D721Med (cell line): Measurements from ENCODE around the gene ADCY9.
A peak's percentile ranks its signal among the peaks of the same experiment; 100 is the strongest.
"Not testable (repeated sequence)": the region's sequence is repeated elsewhere in the genome, so short reads cannot be mapped to it uniquely, and the experiment has no call there.

Experiments used
- DNase-seq: peaks from one replicate; pipeline ENCODE4 v3.0.0; 2011; ENCODE audit warnings: low spot score; ENCODE audit not compliant: insufficient read length
- FAIRE-seq: peaks from 2 replicates; lab custom pipeline; 2011; peaks lifted over from hg19 to GRCh38; lab: Jason Lieb, UNC
- TF ChIP-seq, protein P1 (sequence below): IDR thresholded peaks from 2 replicates; pipeline ENCODE4 v1.5.1; 2012; ENCODE audit warnings: mild to moderate bottlenecking, control low read depth; ENCODE audit not compliant: insufficient read depth; ENCODE audit errors: missing control alignments

ADCY9 gene

DNA sequence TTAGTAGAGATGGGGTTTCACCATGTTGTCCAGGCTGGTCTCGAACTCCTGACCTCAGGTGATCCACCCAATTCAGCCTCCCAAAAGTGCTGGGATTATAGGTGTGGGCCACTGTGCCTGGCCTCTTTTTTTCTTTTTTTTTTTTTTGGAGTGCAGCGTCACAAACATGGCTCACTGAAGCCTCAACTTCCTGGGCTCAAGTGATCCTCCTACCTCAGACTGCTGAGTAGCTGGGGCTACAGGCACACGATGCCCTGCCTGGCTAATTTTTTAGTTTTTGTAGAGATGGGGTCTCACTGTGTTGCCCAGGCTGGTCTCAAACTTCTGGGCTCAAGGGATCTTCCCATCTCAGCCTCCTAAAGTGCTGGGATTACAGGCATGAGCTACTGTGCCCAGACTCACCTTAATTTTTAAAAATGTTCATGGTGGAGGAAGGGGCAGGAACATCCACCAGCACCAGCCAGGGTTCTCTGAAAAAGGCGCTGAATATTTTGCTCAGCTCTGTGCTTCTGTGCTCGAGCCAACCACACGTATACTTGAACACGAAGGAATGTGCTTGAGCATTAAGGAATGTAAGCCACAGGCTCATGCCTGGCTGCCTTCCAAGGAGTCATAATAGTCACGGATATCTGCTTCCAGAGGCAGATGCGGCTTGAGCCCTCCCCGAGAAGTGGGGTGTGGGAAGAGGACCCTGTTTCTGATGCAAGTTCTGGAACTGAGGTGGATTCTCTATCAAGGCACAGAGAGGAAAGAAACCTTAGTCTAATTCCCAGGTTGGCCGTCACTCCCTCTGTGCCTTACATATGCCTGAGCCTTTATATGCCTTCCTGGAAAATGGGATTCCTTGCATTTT lies 170.3 kb downstream of the ADCY9 start:
- FAIRE-seq (no peak), DNase-seq (no peak)
- TF ChIP-seq, protein P1, sequence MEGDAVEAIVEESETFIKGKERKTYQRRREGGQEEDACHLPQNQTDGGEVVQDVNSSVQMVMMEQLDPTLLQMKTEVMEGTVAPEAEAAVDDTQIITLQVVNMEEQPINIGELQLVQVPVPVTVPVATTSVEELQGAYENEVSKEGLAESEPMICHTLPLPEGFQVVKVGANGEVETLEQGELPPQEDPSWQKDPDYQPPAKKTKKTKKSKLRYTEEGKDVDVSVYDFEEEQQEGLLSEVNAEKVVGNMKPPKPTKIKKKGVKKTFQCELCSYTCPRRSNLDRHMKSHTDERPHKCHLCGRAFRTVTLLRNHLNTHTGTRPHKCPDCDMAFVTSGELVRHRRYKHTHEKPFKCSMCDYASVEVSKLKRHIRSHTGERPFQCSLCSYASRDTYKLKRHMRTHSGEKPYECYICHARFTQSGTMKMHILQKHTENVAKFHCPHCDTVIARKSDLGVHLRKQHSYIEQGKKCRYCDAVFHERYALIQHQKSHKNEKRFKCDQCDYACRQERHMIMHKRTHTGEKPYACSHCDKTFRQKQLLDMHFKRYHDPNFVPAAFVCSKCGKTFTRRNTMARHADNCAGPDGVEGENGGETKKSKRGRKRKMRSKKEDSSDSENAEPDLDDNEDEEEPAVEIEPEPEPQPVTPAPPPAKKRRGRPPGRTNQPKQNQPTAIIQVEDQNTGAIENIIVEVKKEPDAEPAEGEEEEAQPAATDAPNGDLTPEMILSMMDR: no peak

DNA sequence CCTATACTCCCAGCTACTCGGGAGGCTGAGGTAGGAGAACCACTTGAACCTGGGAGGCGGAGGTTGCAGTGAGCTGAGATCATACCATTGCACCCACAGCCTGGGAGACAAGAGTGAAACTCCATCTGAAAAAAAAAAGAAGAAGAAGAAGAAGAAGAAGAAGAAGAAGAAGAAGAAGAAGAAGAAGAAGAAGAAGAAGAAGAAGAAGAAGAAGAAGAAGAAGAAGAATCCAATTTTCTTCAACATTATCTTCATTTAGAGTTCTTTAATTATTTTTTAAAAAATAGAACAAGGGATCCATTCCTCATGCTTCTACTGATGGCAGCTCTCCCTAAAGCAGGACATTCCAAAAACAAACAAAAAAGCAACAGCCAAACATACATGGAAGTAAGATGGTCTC lies 171.8 kb downstream of the ADCY9 start:
- not testable (repeated sequence) for FAIRE-seq, DNase-seq

GRCh38 chr16:3942146-3942545 lies 174.1 kb downstream of the ADCY9 start:
- not testable (repeated sequence) for FAIRE-seq, DNase-seq

DNA sequence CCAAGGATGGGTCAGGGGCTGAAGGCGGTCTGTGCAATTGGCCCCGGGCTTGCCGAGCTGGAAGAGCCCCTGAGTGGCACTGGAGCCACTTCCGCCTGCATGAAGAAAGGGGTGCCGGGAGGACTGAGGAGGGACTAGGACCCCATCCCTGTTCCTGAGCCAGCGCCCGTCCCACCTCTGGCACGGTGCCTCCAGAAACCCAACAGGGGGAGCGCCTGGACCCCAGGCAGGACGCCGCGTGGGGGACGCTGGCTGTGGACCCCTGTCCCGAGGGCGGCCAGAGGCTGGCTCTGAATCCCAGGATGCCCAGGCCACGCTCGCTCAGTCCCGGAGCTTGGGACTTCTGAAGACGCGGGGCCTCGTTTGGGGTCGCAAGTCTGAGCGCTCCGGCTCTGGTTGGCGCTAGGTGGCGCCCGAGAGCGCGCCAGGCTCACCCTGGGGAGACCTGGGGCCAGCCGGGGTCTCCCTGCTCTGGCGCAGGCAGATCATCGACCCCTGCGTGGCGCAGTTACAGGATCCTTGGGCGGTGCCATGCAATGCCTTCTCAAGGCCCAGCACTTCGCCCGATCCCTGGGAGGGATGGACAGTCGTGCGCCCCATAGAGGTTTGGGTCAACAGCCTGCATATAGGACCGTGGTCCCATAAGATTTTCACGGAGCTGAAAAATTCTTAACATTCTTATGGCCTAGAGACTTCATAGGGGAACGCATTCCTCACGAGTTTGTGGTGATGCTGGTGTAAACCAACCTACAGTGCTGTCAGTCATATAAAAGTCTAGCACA lies 177.2 kb downstream of the ADCY9 start:
- FAIRE-seq (no peak), DNase-seq (peak; percentile 92)
- TF ChIP-seq, protein P1: peak; percentile 64

- TF ChIP-seq, protein P1: no peak
- DNase-seq: no peak
- no peak for FAIRE-seq
These were observed 177.8 kb downstream of the ADCY9 start for GRCh38 chr16:3938471-3938842.

- FAIRE-seq: no peak
- no peak for DNase-seq
- TF ChIP-seq, protein P1: no peak
These were observed 179.0 kb downstream of the ADCY9 start for GRCh38 chr16:3937066-3937875.

DNA sequence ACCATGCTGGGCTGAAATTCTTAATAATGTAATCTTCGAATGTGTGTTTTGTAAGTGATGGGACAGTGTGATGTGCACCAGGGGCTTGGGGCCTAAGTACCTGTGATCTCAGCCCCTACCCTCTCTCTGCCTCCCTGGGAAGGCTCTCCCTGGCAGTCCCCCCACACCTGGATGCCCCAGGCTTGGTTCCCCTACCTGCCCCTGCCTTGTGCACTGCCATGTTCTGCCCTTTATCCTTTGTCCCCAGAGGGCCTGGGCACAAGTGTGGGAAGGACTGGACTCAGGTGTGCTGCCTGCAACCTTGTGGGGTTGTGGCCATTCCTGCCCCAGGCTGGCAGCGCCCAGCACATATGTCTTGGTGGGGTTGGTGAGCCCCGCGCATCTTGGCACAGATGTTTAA lies 180.3 kb downstream of the ADCY9 start:
- TF ChIP-seq, protein P1: no peak
- DNase-seq: no peak
- FAIRE-seq: no peak
